ENCODE measurements around the gene FSHB.
"Not testable (repeated sequence)": the region's sequence is repeated elsewhere in the genome, so short reads cannot be mapped to it uniquely, and the experiment has no call there.

The FSHB gene

DNA sequence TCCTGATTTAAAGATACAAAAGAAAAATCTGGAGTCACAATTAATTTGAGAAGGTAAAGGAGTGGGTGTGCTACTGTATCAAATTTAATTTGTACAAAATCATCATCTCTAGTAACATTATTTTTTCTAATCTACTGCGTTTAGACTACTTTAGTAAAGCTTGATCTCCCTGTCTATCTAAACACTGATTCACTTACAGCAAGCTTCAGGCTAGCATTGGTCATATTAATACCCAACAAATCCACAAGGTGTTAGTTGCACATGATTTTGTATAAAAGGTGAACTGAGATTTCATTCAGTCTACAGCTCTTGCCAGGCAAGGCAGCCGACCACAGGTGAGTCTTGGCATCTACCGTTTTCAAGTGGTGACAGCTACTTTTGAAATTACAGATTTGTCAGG, at the start of gene FSHB:
TSS of gene FSHB (plus strand) at position 301 of the 400 bp plus-strand sequence. CDS start 889 bp downstream, outside the sequence.
- DNase-seq = no peak

DNA sequence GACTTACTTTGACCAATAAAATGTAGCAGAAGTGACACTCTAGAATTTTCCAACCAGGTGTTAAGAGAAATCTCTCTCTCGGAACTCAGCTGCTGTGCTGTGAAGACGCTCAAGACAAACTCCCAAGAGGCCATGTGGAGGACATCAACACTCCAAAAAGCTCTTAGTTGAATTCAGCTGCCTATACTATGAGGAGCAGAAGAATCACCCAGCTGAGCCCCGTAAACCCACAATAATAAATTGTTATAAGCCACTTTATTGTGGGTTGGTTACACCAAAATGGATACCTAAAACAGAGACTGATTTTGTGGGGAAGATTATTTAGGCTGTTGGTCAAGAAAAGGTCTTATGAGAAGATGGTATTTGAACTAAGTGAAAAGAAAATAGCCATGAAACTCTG, 44.1 kb upstream of the FSHB start:
- DNase-seq = no peak

DNA sequence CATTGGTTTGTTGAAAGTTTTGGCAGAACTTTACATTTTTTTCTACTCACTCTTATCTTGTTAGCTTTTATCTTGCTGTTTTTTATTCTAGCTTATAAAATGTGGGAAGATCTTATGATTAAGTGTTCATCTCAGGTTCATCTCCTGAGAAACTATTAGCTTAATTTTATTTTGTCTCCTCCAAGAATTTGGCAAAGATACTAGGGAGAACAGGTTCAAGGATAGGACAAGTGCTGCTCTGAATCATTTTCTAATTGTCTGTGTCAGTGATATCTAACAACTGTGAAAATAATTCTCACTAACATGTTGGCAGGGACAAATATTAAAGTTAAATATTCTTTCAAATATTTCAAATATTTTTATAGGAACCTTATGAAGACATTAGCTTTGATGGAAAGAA, 38.2 kb upstream of the FSHB start:
- no peak for DNase-seq

DNA sequence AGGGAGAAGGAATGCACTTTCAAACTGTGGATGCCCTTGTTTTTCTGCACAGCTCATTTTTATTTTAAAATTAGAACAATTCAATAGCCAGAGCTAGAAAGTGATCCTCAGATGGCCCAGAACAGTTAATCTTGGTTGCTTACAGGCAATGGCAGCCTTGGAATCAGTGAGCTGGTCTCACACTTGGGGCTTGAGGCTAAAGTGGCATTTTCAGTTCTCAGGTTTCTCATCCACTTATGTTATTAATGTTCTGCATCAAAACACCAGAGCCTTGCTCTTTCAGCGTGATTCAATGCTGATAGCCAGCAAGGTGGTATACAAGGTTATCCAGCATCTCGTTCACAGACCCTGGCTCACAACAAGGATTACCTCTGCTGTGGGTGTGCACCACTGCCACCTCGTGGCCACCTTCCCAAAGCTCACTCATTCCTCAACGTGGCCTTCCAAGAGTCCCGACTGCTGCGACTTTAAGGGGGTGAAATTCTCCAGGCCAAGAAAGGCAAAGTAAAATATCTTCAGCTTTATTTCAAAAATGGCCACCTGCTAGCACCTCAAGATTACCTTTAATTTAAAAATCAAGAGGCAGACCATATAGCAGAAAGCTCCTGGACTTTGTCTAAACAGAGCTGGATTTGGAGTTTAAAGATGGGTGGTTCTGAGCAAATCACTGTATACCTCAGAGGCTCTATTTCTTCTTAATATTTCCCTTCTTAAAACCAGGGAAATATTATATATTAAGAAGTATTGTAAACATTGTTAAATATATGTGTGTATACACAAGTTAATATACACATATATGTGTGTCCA, 34.2 kb upstream of the FSHB start:
- DNase-seq = peak; percentile 26

DNA sequence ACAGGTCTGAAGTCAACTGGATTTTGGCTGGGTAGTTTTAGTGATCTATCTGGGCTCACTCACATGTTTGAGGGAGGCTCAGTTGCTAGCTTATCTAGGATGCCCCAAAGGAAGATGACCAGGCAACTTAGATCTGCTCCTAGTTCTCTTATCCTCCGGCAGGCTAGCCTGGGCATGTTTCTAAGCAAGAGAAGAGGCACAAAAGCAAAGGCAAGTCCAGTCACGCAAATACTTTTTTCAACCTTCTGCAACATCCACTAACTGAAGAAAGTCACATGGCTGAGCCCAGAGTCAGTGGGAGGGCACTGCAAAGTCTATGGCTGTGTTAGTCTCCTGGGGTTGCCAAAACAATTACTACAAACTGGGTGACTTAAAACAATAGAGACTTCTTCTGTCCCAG, 32.9 kb upstream of the FSHB start:
- DNase-seq = no peak

DNA sequence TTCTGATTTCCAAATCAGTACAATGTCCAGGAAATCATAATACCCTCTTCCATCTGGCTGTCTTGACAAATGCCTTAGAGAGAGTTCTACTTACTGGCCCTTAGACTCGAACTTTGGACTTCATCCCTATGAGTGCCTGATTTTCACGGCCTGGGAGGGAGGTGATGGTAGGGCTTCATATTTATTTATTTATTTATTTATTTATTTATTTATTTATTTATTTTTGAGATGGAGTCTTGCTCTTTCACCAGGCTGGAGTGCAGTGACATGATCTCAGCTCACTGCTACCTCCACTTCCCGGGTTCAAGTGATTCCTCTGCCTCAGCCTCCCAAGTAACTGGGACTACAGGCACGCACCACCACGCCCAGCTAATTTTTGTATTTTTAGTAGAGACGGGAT, 27.8 kb upstream of the FSHB start:
- not testable (repeated sequence) for DNase-seq

DNA sequence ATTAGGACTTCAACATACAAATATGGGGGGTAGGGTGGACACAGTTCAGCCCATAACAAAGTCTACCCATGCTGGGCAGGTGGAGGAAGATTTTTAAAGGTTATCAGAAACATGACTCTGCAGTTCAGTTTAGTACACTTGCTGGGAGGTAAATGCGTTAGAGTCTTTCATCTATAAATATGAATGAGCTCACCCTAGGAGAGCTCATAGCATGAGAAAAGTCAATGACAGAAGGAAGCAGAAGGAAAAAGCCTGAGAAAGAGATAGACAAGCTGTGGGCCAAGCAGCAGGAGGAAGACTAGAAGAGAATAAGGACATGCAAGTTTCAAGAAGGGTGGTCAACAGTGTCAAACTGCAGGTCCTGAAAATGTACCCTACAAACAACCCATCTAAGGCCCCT, 27.0 kb upstream of the FSHB start:
- DNase-seq = no peak

DNA sequence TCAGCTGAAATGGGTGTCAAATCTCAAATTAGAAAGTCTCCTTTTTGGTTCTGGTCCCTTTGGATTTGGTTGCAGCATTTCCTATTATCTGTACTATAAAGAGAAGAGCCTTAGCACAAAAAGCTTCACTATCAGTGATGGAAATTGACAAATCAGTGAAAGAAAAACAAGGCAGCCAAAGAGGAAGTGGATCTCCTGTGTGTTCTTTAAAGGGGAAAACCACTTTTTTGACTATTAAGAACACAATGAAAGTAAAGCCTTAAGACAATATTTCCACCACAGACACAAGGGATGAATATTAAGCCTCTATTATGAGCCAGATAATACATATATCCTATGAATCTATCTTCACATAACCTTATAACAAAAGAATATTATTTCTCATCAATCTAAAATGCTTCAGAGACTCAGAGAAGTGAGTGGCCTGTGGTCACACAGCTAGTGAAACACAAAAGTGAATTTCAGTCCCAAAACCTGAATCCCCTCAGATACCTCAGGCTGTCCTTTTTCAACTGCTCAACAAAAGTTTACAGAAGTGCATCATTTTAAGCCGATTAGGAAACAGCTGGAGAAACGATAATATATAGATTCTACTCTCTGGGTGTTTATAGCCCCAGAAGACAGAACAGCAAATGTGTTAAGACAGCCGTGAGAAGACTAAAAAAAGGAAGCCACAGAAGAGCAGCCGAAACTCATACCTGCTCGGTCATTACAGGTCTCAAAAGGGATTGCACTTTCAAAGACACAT, 24.4 kb upstream of the FSHB start:
- no peak for DNase-seq

DNA sequence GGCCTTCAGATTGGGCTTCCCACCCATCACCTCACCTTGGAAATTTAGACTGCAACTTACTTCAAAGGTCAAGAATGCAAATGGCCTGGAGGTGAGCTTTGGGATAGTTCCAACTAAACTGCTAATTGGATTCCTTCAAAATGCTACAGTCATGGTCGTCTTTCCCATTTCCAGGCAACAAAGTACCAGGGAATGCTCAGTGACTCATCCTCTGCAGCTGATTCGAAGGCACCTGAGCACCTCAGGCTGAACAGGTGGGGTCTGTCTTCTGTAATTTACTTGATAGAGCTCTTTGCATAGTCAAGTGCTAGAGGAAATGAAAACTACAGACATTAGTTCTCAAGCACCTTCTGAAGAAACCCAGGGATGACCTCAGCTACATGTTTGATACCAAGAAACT, 20.5 kb upstream of the FSHB start:
- no peak for DNase-seq

DNA sequence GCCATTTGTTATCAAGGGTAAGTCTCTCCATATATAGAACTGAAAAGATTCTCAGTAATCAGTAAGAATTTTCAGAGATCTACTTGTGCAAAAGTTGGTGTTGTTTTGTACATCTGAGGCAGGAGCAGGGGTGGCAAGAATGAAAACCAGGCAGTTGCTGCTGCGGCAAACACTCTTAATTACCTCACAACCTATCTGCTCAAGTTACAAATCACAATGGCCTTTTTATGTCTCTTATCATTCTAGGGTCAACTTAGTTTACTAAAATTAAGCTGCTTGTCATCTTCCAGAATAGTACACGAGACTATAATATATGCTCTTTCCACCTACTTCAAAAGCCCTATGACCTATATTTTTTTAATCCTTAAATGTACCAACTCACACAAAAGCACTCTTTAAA, 14.3 kb upstream of the FSHB start:
- no peak for DNase-seq

DNA sequence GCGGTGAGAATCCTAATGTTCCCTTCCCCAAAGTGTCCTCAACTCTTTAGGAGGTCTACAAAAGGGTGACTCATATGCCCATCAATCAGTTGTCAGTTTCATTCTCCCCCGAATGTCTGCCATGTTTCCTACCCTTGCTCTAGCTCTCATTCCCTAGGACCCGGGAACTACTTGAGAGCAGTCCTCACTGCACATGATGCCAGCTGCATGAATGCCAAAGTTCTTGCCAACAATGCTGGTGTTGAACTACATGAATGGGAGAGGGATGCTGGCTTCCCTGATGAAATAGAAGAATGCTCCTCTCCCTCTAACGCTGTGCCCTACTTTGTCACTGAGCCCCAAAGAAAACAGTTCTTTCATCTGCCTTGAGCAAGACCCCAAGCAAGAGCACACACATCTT, 12.5 kb upstream of the FSHB start:
- DNase-seq = no peak

DNA sequence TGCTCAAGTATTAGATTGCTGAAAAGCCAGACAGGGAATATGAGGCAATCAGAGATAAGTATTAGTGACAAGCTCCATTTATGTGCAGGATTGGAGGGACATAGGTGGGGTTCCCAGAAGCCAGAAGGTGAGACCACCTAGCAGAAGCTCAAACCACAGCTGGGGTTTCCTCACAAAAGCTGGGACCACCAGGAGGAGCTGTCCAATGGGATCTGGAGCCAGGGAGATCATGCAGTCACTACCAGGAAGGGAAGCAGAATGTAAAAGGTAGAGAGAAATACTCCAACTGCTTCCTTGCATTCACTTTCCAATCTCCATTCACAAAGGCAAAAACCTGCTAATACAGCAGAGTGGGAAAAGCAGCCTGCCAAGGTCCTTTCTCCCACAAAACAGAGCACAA, 5.2 kb upstream of the FSHB start:
- no peak for DNase-seq

DNA sequence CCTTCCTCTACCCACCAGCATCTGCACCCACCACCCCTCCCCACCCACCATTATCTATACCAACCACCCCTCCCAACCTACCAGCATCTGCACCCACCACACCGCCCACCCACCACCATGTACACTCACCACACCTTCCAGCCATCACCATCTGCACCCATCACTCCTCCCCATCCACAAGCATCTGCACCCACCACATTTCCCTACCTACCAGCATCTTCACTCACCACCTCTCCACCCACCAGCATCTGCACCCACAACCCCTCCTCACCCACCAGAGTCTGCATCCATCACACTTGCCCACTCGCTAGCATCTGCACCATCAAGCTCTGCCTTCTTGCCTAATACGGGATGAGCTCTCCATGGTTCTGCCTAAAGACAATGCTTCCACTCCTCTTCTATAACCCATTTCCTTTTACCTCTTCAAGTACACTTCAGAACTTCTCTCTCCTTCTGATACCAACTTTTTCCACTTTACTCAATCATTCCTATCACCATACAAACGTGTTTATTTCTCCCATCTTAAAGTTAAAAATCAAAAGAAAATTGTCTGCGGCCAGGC, 2.4 kb upstream of the FSHB start:
- no peak for DNase-seq

DNA sequence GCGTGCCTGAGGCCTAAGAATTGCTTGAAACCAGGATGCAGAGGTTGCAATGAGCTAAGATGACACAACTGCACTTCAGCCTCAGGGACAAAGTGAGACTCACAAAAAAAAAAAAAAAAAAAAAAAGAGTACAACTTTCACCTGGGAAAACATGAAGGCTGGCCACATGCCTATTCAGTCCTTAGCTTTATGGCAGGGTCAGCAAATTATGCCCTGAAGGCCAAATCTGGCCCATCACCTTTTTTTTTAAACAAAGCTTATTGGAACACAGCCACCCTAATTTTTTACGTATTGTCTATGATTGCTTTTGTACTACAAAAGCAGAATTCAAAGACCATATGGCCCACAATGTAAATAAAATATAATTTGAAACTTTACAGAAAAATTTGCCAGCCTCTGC, 8.2 kb downstream of the FSHB start:
- no peak for DNase-seq

DNA sequence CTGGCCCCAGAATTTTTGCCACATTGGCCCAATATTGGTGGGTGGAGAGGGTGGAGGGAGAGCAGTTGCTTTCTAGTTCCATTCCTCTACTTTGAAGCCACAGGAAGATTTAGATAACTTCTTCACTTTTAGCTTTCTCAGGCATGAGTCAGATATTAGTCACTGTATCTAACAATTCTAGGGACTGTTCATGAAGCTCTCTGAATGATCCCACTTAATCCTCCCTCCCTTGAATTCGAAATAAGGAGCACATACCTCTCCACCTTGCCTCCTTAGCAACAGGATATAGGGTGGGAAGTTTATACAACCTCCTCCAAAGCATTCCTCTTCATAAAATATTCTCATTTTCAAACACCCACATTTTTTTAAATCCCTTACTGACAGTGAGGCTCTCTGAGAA, 13.5 kb downstream of the FSHB start:
- no peak for DNase-seq

DNA sequence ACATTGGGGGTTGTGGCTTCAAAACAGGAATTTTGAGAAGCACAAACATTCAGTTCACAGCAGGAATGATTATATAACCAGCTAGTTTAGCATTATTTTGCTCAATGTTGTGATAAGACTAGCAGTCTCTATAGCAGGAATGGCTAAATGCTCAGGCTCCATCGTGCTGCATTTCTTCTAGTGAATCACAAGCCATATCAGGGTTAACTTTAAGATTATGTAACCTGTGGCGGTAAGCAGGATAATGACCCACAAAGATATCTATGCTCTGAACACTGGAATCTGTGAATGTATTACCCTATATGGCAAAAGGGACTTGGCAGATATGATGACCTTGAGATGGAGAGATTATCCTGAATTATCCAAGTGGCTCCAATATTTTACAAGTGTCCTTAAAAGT, 14.8 kb downstream of the FSHB start:
- no peak for DNase-seq

DNA sequence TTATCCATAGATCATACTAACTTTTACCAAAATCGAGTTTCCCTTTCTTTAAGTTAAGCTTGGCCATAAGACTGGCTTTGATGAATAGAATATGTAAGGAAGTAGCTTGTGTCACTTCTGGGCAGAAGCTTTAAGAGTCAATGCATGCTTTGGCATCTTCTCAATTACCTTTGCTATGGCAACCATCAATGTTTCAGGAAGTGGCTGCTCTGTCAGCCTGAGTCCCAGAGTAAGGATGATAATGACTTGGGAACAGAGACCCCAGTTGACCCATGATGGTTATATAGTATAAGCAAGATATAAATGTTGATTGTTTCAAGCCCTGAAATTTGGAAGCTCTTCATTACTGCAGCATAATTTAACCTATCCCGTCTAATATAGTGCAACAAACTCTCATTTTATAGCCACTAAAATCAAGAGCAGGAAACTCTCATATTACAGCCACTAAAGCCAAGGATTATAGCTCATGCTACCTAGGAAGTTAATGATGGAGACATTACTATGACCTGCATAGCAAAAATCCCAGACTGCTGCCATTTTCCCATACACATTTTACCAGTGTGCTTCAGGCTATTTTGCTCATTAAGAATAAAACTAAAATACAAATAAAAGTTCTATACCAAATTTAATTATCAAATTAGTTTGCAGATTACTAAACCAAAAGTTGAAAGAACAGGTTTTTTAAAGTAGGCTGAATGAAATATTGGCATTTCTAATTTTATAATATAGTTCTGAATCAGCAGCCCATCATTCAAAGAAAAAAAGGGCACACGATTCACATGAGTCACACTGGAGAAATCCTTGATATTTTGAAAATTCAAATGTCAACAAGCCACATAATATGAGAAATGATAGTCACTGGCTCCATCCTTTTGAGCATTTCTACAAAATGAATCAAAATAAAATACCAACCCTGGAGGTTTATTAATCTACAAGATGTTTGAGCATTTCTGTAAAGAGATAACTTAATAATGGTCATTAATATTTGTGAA, 23.8 kb downstream of the FSHB start:
- no peak for DNase-seq

DNA sequence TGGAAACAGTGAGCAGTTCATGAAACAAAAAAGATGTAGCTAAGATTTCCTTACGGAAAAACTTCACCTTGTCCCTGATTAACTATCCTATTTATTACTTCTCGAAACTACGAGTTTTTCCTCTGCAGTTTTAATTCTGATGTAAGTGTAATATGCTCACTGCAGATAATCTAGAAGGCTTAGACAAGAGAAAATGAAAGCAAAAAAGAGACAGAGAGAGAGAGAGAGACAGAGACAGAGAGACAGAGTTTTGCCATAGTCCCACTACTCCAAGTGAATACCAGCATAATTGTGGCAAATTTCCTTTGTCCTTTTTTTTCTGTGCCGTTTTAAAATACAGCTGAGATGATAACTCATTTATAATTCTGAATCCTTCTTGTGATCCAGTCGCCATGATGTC, 24.8 kb downstream of the FSHB start:
- no peak for DNase-seq

DNA sequence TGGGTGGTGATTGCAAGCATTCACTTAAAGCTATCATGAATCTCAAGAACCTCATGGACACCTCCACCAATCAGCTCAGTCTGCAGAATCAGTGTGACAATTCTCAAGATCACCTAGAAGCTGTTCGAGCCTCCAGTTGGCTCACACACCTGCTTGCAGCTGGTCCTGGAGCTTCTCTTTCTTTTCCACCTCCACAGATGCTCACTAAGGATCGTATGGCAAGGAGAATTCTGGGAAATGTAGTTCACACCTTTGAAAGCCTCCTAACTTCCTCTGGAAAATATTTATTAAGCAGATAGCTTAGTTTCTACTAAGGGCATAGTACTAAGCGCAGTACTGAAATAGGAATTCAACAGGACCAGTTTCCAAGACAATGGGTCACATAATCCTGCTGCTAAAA, 26.2 kb downstream of the FSHB start:
- no peak for DNase-seq

DNA sequence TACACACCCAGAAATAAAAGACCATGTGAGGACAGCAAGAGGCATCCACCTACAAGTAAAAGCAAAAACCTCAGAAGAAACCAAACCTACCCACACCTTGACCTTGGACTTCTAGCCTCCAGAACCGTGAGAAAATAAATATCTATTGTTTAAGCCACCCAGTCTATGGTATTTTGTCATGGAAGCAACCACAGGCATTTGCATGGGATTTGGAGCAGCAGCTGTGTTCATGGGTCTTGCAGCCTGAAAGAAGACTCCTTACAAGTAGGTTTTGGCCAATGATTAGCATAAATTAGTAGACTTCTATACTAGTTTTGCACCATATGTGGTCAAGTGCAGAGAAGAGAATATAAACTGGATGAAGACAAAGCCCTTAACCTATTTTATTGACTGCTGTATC, 27.9 kb downstream of the FSHB start:
- DNase-seq = no peak

DNA sequence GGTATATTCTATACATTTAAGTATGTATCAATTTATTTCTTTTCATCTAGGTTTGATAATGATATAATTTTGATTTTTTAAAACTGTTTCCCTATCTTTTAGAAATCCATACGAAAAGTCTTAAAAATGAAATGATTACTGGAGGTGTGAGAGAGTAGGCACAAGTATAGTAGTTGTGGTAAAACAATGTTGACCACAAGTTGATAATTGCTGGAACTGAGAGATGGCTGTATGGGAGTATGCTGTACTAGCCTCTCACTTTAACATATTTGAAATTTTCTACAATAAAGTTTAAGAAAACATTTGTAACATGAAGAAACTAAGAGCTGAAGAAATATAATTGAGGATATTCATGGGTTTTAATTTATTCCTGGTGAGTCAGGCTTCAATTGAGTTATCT, 30.0 kb downstream of the FSHB start:
- no peak for DNase-seq

DNA sequence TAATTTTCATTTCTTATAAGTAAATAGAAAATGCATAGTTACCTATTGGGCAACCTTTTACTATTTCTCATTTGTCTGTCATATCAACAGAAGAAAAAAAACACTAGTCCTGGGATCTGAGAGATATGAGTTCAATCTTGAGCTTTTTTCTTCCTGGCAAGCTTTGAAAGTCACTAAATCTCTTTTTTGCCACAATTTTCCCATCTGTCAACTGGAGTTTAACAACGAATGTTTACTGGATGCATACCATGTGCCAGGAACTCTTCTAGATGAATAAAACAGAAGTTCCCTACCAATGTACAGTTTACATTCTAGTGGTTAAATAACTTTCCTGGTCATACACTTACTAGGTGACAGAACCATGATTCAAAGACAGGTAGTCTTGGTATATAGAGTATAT, 31.0 kb downstream of the FSHB start:
- no peak for DNase-seq

DNA sequence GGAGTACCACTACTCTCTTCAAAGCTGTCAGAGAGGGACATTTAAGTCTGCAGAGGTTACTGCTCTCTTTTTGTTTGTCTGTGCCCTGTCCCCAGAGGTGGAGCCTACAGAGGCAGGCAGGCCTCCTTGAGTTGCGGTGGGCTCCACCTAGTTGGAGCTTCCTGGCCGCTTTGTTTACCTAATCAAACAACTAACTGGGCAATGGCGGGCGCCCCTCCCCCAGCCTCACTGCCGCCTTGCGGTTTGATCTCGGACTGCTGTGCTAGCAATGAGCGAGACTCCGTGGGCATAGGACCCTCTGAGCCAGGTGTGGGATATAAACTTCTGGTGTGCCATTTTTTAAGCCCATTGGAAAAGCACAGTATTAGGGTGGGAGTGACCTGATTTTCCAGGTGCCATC, 37.8 kb downstream of the FSHB start:
- DNase-seq = not testable (repeated sequence)

All from RPMI8226 (cell line).